Parathyroid adenoma (tissue), 2 donors: Measurements from ENCODE around the gene SNAP47.

Experiments used
- H2AFZ ChIP-seq: fragments of 300-600 bp; sonication (generic); one replicate; pipeline ENCODE4 v1.7.0; 2017; ENCODE audit warnings: antibody characterized with exemption, mild to moderate bottlenecking
- H3K27ac ChIP-seq: fragments of 300-600 bp; sonication (generic); one replicate; pipeline ENCODE4 v1.7.0; 2017
- H3K27me3 ChIP-seq: fragments of 300-600 bp; sonication (generic); one replicate; pipeline ENCODE4 v1.7.0; 2017; ENCODE audit warnings: low read length; ENCODE audit not compliant: control insufficient read depth, insufficient read depth
- H3K36me3 ChIP-seq: fragments of 300-600 bp; sonication (generic); one replicate; pipeline ENCODE4 v1.7.0; 2017; ENCODE audit warnings: low read length; ENCODE audit not compliant: control insufficient read depth, insufficient read depth
- H3K4me1 ChIP-seq: fragments of 300-600 bp; sonication (generic); one replicate; pipeline ENCODE4 v1.7.0; 2017; ENCODE audit warnings: control low read depth
- H3K4me2 ChIP-seq: fragments of 300-600 bp; sonication (generic); one replicate; pipeline ENCODE4 v1.7.0; 2017; ENCODE audit warnings: low read length
- H3K4me3 ChIP-seq: fragments of 300-600 bp; sonication (generic); one replicate; pipeline ENCODE4 v1.7.0; 2017; ENCODE audit warnings: low read depth, low read length
- H3K79me2 ChIP-seq: fragments of 300-600 bp; sonication (generic); one replicate; pipeline ENCODE4 v1.7.0; 2017; ENCODE audit warnings: control low read depth
- H3K9ac ChIP-seq: fragments of 300-600 bp; sonication (generic); one replicate; pipeline ENCODE4 v1.7.0; 2017; ENCODE audit warnings: mild to moderate bottlenecking
- H3K9me3 ChIP-seq: fragments of 300-600 bp; sonication (generic); one replicate; pipeline ENCODE4 v1.7.0; 2017; ENCODE audit warnings: low read length; ENCODE audit not compliant: control insufficient read depth
- TF ChIP-seq, protein P1 (sequence below): fragments of 300-600 bp; sonication (generic); IDR thresholded peaks from one replicate; pipeline ENCODE4 v1.7.0; 2017; ENCODE audit warnings: antibody characterized with exemption, mild to moderate bottlenecking
- donor health status: primary hyperparathyroidism.

SNAP47 gene

DNA sequence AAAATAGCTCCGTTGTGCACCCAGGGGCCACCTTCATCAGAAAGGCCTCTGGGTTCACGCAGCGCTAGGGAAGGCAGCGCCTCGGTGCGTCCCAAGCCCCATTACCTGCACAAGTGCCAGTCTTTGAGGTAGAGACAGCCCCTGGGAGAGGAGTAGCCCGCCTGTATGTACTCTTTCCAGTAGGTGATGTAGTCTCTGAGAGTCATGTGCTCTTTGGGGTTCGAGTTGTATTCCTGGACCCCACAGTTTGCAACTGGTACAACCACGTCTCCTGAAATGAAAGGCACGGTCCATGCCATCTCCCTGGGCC lies 734 bp upstream of the SNAP47 start:
- Histone ChIP-seq H2AFZ (no peak overlapping the region), H3K4me1 (peaks cover 12% of the 10 kb centered on the region), H3K36me3 (no peaks in the 10 kb centered on the region), H3K9me3 (no peaks in the 10 kb centered on the region), H3K27me3 (no peaks in the 10 kb centered on the region), H3K4me3 (peak overlapping the region; percentile 76), H3K4me2 (peak overlapping the region; percentile 78), H3K9ac (peak overlapping the region; percentile 67), H3K27ac (peak overlapping the region; percentile 72), H3K79me2 (peaks cover 17% of the 10 kb centered on the region)
- TF ChIP-seq, protein P1, sequence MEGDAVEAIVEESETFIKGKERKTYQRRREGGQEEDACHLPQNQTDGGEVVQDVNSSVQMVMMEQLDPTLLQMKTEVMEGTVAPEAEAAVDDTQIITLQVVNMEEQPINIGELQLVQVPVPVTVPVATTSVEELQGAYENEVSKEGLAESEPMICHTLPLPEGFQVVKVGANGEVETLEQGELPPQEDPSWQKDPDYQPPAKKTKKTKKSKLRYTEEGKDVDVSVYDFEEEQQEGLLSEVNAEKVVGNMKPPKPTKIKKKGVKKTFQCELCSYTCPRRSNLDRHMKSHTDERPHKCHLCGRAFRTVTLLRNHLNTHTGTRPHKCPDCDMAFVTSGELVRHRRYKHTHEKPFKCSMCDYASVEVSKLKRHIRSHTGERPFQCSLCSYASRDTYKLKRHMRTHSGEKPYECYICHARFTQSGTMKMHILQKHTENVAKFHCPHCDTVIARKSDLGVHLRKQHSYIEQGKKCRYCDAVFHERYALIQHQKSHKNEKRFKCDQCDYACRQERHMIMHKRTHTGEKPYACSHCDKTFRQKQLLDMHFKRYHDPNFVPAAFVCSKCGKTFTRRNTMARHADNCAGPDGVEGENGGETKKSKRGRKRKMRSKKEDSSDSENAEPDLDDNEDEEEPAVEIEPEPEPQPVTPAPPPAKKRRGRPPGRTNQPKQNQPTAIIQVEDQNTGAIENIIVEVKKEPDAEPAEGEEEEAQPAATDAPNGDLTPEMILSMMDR: no peak

DNA sequence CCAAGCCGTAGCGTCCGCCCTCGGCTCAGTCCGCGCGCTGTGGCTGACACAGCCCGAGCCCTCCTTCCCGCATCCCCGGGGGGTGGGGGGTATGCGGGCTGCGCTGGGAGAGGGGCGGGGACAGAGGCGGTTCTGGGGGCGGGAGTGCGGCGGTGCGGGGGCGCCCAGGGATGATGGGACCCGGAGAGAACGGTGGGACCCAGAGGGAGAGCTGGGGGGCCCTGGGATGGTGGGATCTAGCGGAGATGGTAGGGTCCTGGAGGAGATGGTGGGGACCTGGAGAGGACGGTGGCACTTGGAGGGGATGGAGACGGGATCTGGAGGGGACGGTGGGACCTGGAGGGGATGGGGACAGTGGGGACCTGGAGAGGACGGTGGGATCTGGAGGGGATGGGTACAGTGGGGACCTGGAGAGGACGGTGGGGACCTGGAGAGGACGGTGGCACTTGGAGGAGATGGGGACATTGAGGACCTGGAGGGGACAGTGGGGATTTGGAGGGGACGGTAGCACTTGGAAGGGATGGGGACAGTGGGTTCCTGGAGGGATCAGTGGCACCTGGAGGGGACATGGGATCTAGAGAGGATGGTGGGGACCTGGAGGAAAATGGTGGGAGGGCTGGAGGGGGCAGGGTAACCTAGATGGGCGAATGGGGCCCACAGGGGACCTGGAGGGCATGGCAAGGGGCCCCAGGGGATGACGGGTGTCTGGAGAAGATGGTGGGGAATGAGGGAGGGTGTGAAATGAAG lies 477 bp downstream of the SNAP47 start:
- Histone ChIP-seq H3K27ac (peak overlapping the region; percentile 72), H3K4me1 (no peaks in the 10 kb centered on the region), H3K27me3 (no peaks in the 10 kb centered on the region), H3K79me2 (peaks cover 25% of the 10 kb centered on the region), H3K36me3 (no peaks in the 10 kb centered on the region), H2AFZ (peak overlapping the region; percentile 94), H3K9ac (peak overlapping the region; percentile 53), H3K4me3 (peak overlapping the region; percentile 76), H3K9me3 (no peaks in the 10 kb centered on the region), H3K4me2 (peak overlapping the region; percentile 84)
- TF ChIP-seq, protein P1: no peak

DNA sequence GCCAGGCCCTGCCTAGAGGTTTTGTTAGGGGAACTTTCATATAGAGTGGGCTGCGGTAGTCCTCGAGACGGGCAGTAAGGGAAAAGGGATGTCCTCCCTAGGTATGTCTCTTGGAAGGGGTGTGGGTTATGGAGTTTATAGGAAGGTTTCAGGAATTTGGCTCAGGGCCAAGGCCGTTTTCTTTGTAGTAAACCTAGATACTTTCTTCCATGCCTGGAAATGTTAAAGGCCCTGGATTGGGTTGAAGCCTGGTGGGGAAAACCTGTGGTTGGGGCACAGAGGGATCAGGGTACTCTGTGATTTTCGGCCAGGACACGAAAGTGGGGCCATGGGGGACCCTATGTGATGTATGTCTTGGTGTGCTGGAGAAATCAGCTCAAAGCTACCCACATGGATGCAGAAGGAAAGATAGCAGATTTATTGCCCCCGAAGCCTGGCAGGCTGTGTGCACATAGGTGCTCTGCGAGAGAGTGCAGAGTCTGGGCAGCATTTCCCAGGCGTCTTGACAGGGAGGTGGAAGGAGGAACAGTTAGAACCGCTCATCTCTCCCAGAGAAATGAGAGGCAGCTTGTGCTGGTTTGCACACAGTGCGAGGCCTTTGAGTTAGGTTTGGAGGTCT lies 1.7 kb downstream of the SNAP47 start:
- Histone ChIP-seq H3K79me2 (peaks cover 28% of the 10 kb centered on the region), H3K4me3 (no peak overlapping the region), H3K4me1 (no peaks in the 10 kb centered on the region), H3K9ac (no peak overlapping the region), H3K36me3 (no peaks in the 10 kb centered on the region), H3K27me3 (no peaks in the 10 kb centered on the region), H2AFZ (no peak overlapping the region), H3K27ac (no peak overlapping the region), H3K9me3 (no peaks in the 10 kb centered on the region), H3K4me2 (no peak overlapping the region)
- TF ChIP-seq, protein P1: no peak

DNA sequence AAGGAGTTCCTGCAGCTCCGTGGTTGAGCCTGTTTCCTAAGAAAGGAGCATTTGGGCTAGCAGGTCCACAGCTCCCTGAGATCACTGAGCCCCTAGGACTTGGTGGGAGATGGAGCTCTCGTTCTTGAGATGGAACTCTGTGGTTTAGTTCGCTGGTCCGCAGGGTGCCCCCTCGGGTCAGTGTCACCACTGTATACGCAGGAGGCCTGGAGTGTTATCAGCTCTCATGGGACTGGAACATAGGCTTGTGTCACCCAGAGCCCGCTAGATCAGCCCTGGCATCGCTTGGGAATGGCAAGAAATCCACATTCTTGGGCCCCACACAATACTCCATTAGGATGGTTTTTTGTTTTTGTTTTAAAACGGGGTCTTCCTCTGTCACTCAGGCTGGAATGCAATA lies 3.6 kb downstream of the SNAP47 start:
- Histone ChIP-seq H3K9ac (no peak overlapping the region), H3K9me3 (no peaks in the 10 kb centered on the region), H3K36me3 (no peaks in the 10 kb centered on the region), H3K27me3 (no peaks in the 10 kb centered on the region), H3K4me1 (no peaks in the 10 kb centered on the region), H2AFZ (no peak overlapping the region), H3K79me2 (peaks cover 32% of the 10 kb centered on the region), H3K4me2 (no peak overlapping the region), H3K27ac (no peak overlapping the region), H3K4me3 (no peak overlapping the region)
- TF ChIP-seq, protein P1: no peak

DNA sequence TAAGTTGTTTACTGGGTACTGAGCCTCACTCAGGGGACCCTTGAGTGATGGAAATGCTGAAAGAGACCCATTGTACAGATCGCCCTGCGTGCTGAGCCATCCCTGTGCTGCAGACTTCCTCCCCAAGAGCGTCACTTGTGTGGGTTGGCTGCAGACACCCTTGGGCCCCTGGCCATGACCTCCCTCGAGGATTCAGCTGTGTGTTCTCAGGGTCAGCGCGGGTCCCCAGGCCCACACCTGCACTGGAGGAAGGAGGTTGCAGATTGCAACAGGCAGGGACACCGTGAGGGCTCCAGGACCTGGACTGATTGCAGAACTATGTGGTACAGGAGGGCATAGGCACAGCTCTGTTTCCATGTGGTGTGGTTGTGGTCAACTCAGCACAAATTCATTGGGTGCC lies 4.4 kb downstream of the SNAP47 start:
- no peaks in the 10 kb centered on the region for H3K27me3 ChIP-seq
- no peaks in the 10 kb centered on the region for H3K9me3 ChIP-seq
- no peak overlapping the region for H2AFZ ChIP-seq
- no peak overlapping the region for H3K4me3 ChIP-seq
- H3K79me2 ChIP-seq: peaks cover 32% of the 10 kb centered on the region
- no peak overlapping the region for H3K27ac ChIP-seq
- no peak overlapping the region for H3K4me2 ChIP-seq
- no peaks in the 10 kb centered on the region for H3K36me3 ChIP-seq
- H3K4me1 ChIP-seq: no peaks in the 10 kb centered on the region
- TF ChIP-seq, protein P1: no peak
- H3K9ac ChIP-seq: no peak overlapping the region
